ENCODE data around the gene SLC7A4.

DNA sequence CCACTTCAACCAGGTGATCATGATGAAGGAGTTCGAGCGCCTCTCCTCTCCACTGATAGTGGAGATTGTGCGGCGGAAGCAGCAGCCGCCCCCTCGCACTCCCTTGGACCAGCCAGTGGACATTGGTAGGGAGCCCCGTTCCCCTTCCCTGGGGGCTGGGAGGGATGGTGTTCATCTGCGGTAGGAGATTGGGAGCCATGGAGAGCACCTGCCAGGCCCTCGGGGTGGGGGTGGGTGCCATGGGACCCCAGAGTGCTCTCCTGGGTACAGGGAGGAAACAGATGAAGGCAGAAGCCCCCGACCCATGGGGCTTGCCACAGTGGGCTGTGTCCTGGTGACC is 37.5 kb downstream of the SLC7A4 start:
- TF ChIP-seq CTCF (IDR thresholded peaks at IDR 0.05) (no peak), POLR2A (IDR thresholded peaks at IDR 0.05) (no peak)

Data from adrenal gland (tissue), 5 donors.